ENCODE data around the gene MCUB.
"Not testable (repeated sequence)": the region's sequence is repeated elsewhere in the genome, so short reads cannot be mapped to it uniquely, and the experiment has no call there.

The MCUB gene, protein sequence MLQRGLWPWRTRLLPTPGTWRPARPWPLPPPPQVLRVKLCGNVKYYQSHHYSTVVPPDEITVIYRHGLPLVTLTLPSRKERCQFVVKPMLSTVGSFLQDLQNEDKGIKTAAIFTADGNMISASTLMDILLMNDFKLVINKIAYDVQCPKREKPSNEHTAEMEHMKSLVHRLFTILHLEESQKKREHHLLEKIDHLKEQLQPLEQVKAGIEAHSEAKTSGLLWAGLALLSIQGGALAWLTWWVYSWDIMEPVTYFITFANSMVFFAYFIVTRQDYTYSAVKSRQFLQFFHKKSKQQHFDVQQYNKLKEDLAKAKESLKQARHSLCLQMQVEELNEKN

DNA sequence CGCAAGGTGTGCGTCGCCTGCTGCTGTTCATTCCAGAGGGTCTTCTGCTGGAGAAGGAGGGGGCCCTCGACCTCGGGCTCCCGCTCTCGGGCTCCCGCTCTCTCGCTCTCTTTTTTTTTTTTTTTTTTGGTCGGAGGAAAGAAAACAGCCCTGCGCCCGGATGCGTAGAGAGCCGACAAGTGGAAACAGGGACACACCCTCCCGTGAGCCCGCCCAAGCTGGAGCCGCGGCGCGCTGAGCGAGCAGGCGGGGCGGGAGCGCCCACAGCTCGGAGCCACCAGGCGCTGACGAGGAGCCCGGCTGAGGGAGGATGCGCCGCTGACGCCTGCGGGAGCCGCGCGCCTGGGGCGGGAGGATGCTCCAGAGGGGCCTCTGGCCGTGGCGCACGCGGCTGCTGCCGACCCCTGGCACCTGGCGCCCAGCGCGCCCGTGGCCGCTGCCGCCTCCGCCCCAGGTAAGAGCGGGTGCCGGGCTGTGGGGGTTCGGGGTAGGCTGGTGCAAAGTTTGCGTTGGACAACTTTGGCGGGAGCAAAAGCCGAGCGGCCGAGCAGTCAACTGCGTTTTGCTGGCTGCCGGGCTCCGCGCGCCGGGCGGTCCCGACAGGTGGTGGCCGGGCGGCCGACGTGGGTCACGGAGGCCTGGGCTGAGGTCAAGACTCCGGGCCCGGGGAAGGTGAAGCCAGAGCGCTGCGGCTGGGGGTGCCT lies at the start of gene MCUB:
MCUB (plus strand) TSS at position 264 of the 704 bp plus-strand sequence; CDS start at position 356, 92 bp downstream.
- Mint-ChIP-seq H3K4me1 (peaks cover 58% of the 10 kb centered on the region), H3K27me3 (no peaks in the 10 kb centered on the region), H3K4me3 (peak within 1 kb of the TSS; percentile 76 to 89), H3K9me3 (no peaks in the 10 kb centered on the region), H3K27ac (peak within 1 kb of the TSS; percentile 97)
- ATAC-seq (peak; percentile 94), DNase-seq (peak; percentile 94 to 96)

DNA sequence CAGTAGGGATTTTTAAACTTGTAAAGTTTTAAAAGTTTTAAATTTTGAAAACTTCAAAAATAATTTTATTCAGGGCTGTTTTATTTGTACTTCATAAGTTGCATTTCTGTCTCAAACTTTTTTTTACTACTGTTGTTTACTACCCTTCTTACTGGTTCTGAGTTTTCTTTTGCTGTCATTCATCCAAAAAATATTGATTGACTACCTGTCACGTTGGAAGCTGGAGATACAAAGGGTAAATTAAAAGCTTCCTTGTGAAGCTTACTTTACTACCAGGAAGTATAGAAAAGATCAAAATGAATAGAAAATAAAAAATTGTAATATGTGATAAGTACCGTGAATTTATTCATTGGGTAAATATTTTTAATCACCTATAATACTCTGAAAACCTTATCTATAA lies 49.4 kb upstream of the MCUB start:
- H3K4me1 Mint-ChIP-seq, result no peaks in the 10 kb centered on the region
- no peak overlapping the region for H3K27ac Mint-ChIP-seq
- no peak for DNase-seq
- ATAC-seq, result no peak
- H3K9me3 Mint-ChIP-seq, result no peaks in the 10 kb centered on the region
- H3K4me3 Mint-ChIP-seq, result no peak overlapping the region
- H3K27me3 Mint-ChIP-seq, result no peaks in the 10 kb centered on the region

DNA sequence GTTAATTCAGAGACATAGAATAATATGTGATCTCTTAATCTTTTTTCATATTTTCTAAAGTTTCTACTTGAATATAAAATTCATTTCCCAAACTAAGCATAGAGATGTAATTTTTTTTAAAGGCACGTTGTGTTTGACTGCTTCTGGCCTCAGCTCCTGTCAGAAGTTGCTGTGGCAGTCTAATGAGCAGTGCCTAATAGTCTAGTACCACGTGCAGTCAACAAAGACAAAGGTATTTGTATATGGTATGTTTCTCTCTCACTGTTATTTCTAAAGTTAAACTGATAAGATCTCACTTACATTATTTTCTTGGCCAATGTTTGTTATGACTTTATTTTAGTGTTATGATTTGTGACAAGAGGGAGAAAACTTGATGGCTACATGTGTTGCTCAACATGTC lies 48.6 kb upstream of the MCUB start:
- no peak overlapping the region for H3K27ac Mint-ChIP-seq
- no peak overlapping the region for H3K4me3 Mint-ChIP-seq
- H3K4me1 Mint-ChIP-seq, result no peaks in the 10 kb centered on the region
- ATAC-seq (no peak), DNase-seq (no peak)
- no peaks in the 10 kb centered on the region for H3K27me3 Mint-ChIP-seq
- no peaks in the 10 kb centered on the region for H3K9me3 Mint-ChIP-seq

DNA sequence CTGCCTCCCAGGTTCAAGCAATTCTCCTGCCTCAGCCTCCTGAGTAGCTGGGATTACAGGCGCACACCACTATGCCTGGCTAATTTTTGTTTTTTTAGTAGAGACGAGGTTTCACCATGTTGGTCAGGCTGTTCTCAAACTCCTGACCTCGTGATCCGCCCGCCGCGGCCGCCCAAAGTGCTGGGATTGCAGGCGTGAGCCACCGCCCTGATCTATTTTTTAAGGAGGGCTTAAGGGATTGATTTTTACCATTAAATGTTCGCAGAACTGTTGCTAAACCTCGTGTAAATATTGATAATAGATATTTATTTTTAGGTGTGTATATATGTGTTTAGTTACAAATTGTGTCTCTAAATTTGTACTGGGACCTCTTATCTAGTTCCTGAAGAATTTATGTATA lies 46.7 kb upstream of the MCUB start:
- H3K27ac Mint-ChIP-seq, result peak overlapping the region in 1 of 2 donors; percentile 74
- H3K27me3 Mint-ChIP-seq, H3K9me3 Mint-ChIP-seq, ATAC-seq, DNase-seq, H3K4me1 Mint-ChIP-seq, H3K4me3 Mint-ChIP-seq: not testable (repeated sequence)

DNA sequence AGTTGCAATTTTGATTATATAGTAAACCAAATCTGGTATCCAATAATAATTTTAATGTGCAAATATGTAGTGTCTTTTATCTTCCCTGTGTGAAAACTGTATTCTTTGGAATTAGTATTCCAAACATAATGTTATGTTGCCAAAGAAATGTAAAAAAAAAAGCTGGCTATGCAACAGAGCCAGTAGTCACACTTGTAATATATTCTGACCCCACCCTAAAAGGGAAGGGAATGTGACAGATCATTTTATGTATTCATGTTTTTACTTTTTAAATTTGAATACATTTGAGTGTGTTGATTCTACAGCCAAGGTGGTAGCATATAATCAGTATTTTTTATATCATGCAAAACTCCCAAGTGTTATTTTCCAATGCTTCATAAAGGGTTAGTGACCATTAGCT lies 27.9 kb upstream of the MCUB start:
- H3K27me3 Mint-ChIP-seq, result no peaks in the 10 kb centered on the region
- no peaks in the 10 kb centered on the region for H3K9me3 Mint-ChIP-seq
- no peaks in the 10 kb centered on the region for H3K4me1 Mint-ChIP-seq
- H3K27ac Mint-ChIP-seq, result no peak overlapping the region
- ATAC-seq (no peak), DNase-seq (no peak)
- H3K4me3 Mint-ChIP-seq, result no peak overlapping the region

DNA sequence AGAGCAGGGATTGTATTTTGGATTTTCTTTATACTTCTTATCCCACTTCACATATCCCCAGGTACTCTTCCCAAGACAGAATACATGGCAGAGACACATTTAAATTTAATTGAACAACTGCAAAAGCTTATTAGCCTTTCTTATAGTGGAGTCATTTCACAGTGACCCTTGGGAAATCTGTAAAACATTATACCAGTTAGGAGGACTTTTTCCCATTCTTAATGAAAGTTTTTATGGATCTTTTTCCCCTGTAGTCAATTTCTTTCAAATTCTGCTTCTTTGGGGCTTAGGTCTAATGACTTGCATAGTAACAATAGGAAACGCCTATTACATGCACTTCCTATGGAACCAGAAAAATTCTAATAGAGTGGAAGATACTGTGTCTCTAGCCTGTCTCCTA lies 14.6 kb upstream of the MCUB start:
- Mint-ChIP-seq H3K4me3 (no peak overlapping the region), H3K9me3 (peaks cover 5 to 14% of the 10 kb centered on the region in 2 donors), H3K27me3 (no peaks in the 10 kb centered on the region), H3K4me1 (peaks cover 19% of the 10 kb centered on the region), H3K27ac (no peak overlapping the region)
- ATAC-seq, result no peak
- DNase-seq, result no peak

DNA sequence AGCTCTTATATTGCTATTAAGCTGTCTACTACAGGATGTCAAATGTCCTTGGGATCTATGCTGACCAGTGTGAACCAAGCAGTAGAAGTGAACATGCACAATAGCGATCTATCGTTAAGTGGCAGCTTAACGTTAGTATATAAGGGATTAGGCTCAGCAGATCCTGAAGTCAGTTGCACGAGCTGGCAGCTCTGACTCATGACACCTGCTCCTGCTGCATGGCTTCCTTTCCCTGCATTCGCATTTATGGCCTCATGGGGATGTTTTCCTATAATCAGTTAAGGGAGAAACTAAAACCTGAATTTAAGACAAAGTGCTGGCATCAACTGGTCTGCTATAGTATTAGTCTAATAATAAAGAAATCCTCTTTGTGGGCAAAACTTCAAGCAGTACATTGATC lies 12.7 kb upstream of the MCUB start:
- Mint-ChIP-seq H3K27ac (no peak overlapping the region), H3K4me3 (no peak overlapping the region), H3K4me1 (peaks cover 19% of the 10 kb centered on the region), H3K9me3 (peaks cover 5 to 14% of the 10 kb centered on the region in 2 donors), H3K27me3 (no peaks in the 10 kb centered on the region)
- ATAC-seq (no peak), DNase-seq (no peak)

DNA sequence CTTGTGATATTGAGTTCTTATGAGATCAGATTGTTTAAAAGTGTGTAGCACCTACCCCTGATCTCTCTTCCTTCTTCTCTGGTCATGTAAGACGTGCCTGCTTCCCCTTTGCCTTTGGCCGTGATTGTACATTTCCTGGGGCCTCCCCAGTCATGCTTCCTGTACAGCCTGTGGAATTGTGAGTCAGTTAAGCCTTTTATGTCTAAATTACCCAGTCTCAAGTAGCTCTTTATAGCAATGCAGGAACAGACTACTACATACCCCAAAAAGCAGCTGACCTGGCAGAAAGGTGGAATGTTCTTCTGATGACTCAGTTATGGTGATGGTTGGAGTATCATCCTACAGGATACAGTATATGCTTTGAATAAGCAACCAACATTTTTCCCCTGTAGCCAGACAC lies 11.4 kb upstream of the MCUB start:
- no peaks in the 10 kb centered on the region for H3K27me3 Mint-ChIP-seq
- peak overlapping the region in 1 of 2 donors; percentile 17 for H3K4me3 Mint-ChIP-seq
- H3K27ac Mint-ChIP-seq, result peak overlapping the region in 1 of 2 donors; percentile 21
- DNase-seq (no peak), ATAC-seq (peak; percentile 63)
- H3K9me3 Mint-ChIP-seq, result peaks cover 5 to 14% of the 10 kb centered on the region in 2 donors
- peaks cover 19% of the 10 kb centered on the region for H3K4me1 Mint-ChIP-seq

DNA sequence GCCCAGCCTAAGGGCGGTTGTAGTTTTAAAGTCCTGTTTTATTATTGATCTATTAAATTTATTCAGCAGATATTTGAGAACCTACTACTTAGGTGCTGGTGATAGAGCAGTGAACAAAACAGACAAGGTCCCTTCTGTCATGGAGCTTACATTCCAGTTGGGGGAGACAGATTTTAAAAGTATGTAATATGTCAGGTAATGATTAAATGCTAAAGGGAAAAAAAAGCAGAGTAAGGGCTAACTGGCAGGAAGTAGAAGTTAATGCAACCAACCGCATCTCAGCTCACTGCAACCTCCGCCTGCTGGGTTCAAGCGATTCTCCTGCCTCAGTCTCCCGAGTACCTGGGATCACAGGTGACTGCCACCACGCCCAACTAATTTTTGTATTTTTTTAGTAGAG lies 7.8 kb upstream of the MCUB start:
- H3K4me1 Mint-ChIP-seq, result peaks cover 24% of the 10 kb centered on the region
- H3K9me3 Mint-ChIP-seq, result peaks cover 5 to 14% of the 10 kb centered on the region in 2 donors
- ATAC-seq (no peak), DNase-seq (no peak)
- H3K27me3 Mint-ChIP-seq, result no peaks in the 10 kb centered on the region
- H3K4me3 Mint-ChIP-seq, result no peak overlapping the region
- H3K27ac Mint-ChIP-seq, result no peak overlapping the region

DNA sequence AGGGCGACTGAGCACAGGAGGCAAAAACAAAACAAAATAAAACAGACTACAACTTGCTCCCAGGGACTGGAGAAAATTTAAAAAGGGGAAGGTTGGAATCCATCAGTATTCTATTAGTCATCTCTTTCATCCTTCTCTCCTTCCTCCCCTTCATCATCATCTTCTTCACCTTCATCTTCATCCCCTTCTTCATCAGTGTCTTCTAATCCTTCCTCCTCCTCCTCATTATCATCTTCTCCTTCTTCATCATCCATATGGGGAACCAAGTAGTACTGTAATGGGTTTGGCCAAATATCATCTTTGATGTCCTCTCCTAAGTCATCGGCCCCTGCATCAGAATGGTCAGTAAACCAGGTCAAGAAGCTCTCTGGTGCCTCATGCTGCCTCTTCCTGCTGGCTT lies 6.9 kb upstream of the MCUB start:
- no peaks in the 10 kb centered on the region for H3K27me3 Mint-ChIP-seq
- ATAC-seq (no peak), DNase-seq (no peak)
- H3K4me3 Mint-ChIP-seq, result no peak overlapping the region
- peak overlapping the region in 1 of 2 donors; percentile 34 for H3K27ac Mint-ChIP-seq
- peaks cover 5 to 8% of the 10 kb centered on the region in 2 donors for H3K9me3 Mint-ChIP-seq
- peaks cover 17% of the 10 kb centered on the region for H3K4me1 Mint-ChIP-seq

DNA sequence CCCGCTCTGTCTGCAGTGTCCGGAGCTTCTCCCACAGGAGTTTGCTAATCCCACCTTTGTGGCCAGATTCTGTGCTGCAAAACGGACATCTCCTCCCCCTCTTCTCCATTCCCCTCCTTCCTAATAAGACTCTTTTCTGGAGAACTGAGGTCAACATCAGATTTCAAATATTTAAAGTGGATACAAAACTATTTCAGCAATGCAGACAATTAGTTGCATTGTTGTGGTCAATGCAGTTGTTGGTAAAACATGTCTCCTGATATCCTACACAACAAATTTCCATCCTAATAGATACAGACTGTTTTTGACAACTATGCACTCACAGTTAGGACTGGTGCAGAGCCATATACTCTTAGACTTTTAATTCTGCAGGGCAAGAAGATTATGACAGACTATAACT lies 5.1 kb upstream of the MCUB start:
- DNase-seq, result no peak
- Mint-ChIP-seq H3K4me3 (no peak overlapping the region), H3K27me3 (no peaks in the 10 kb centered on the region), H3K4me1 (peaks cover 17% of the 10 kb centered on the region), H3K27ac (no peak overlapping the region), H3K9me3 (no peaks in the 10 kb centered on the region)
- no peak for ATAC-seq

DNA sequence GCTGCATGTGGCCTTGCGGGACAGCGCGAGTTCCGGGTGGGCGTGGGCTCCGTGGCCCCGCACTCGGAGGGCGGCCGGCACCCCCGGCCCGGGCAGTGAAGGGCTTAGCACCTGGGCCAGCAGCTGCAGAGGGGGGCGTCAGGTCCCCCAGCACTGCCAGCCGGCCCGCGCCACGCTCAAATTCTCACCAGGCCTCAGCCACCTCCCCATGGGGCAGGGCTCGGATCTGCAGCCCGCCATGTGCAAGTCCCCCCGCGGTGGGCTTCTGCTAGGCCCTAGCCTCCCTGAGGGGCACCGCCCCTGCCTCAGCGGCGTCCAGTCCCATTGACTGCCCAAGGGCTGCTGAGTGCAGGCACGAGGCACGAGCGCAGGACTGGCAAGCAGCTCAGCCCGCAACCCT lies 2.6 kb upstream of the MCUB start:
- Mint-ChIP-seq H3K27ac (no peak overlapping the region), H3K4me1 (peaks cover 31% of the 10 kb centered on the region), H3K27me3 (no peaks in the 10 kb centered on the region), H3K9me3 (no peaks in the 10 kb centered on the region), H3K4me3 (no peak overlapping the region)
- DNase-seq (no peak), ATAC-seq (no peak)

DNA sequence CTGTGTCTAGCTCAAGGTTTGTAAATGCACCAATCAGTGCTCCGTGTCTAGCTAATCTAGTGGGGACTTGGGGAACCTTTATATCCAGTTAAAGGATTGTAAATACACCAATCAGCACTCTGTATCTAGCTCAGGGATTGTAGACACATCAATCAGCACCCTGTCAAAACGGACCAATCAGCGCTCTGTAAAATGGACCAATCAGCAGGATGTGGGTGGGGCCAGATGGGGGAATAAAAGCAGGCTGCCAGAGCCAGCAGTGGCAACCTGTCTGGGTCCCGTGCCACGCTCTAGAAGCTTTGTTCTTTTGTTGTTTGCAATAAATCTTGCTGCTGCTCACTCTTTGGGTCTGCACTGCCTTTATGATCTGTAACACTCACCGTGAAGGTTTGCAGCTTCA lies 2.0 kb upstream of the MCUB start:
- peaks cover 38% of the 10 kb centered on the region for H3K4me1 Mint-ChIP-seq
- not testable (repeated sequence) for H3K9me3 Mint-ChIP-seq, H3K27me3 Mint-ChIP-seq, ATAC-seq, H3K4me3 Mint-ChIP-seq, H3K27ac Mint-ChIP-seq
- peak in 1 of 2 donors; percentile 23 for DNase-seq

DNA sequence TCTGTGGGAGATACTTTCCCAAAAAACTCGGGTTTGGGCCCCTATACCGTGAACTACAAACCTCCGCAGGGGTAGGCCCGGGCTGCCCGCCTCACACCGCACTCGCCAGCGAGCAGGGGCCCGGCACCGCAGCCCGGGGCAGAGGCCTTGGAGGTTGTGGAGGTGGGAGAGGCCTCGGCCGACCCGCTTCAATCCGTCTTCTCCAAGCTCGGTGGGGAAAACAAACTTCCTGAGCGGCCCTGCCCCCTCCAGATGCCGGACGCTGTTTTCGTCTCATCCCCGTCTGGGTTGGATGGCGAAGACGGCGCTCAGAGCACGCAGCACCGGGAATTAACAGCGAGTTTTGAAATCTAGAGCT lies 442 bp upstream of the MCUB start:
- Mint-ChIP-seq H3K27me3 (no peaks in the 10 kb centered on the region), H3K4me1 (peaks cover 53% of the 10 kb centered on the region), H3K9me3 (no peaks in the 10 kb centered on the region), H3K27ac (peak overlapping the region; percentile 97), H3K4me3 (peak overlapping the region; percentile 76 to 89)
- ATAC-seq (peak; percentile 46), DNase-seq (peak; percentile 60)

DNA sequence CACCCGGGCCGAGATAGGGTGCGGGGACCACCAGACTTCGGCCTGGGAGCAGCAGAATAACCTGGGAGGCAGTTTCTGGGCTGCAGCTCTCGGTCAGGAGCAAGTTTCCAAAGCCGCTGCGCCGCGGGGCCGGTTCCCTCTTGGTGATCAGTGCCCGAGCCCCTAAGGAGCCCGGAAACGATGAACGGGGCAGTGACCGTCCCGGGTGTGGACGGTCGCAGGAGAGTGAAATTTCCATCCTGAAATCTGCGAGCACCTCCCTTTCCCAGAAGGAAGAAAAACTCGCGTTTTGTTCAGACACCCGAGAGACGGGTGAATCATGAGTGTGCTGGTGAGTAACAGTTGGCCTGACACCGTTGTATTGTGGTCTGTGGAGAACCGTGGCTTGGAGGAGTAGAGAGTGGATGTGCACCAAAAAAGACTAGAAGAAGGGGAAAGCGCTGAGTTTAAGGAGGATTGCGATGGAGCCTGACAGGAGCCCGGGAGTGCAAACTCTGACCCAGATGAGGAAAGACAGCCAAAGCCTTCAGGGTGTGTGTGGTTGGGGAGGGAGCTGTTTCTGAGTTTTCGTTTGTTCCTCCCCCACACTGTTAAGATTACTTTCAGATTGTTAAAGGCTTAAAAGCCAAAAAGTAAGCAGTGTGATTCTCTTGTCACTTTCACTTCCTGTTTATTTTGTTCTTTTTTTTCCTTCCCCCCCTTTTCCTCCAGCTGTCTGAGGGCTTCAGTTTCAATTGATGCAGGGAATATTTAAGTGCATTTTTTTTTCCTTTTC lies 828 bp downstream of the MCUB start:
- H3K4me3 Mint-ChIP-seq, result peak overlapping the region; percentile 76 to 89
- peaks cover 58% of the 10 kb centered on the region for H3K4me1 Mint-ChIP-seq
- ATAC-seq (peak; percentile 71), DNase-seq (peak; percentile 69)
- peak overlapping the region; percentile 84 to 93 for H3K27ac Mint-ChIP-seq
- no peaks in the 10 kb centered on the region for H3K27me3 Mint-ChIP-seq
- no peaks in the 10 kb centered on the region for H3K9me3 Mint-ChIP-seq
